WERI-Rb-1 (cell line): ENCODE measurements around the gene COL6A2.

Source experiments
- DNase-seq: peaks from one replicate; pipeline ENCODE4 v3.0.0-alpha.2; 2020
- H3K27ac ChIP-seq: fragments of 250-450 bp; sonication (Bioruptor Pico); 2 replicates; pipeline ENCODE4 v1.5.1; 2020; ENCODE audit warnings: mild to moderate bottlenecking, moderate library complexity
- H3K27me3 ChIP-seq: fragments of 250-450 bp; sonication (Bioruptor Pico); 2 replicates; pipeline ENCODE4 v1.5.1; 2021; ENCODE audit warnings: mild to moderate bottlenecking, low read depth, moderate library complexity; ENCODE audit not compliant: insufficient read depth, severe bottlenecking
- H3K36me3 ChIP-seq: fragments of 250-450 bp; sonication (Bioruptor Pico); 2 replicates; pipeline ENCODE4 v1.5.1; 2020; ENCODE audit warnings: mild to moderate bottlenecking, moderate library complexity
- H3K4me3 ChIP-seq: 2 replicates; pipeline ENCODE4 v1.5.1; 2011; ENCODE audit warnings: low read depth, mild to moderate bottlenecking, control low read depth, low read length
- H3K9me3 ChIP-seq: fragments of 250-450 bp; sonication (Bioruptor Pico); 2 replicates; pipeline ENCODE4 v1.5.1; 2021; ENCODE audit warnings: mild to moderate bottlenecking, moderate library complexity; ENCODE audit not compliant: severe bottlenecking
- CTCF ChIP-seq: IDR thresholded peaks from 2 replicates; pipeline ENCODE4 v1.5.1; 2011; ENCODE audit warnings: low read depth, mild to moderate bottlenecking, control low read depth, inconsistent platforms, low read length

COL6A2 gene

GRCh38 chr21:46110499-46111192, 12.7 kb downstream of the COL6A2 start:
- Histone ChIP-seq H3K27me3 (no peaks in the 10 kb centered on the region), H3K9me3 (peaks cover 12% of the 10 kb centered on the region), H3K4me3 (no peak overlapping the region), H3K36me3 (peaks cover 23% of the 10 kb centered on the region), H3K27ac (no peak overlapping the region)
- peak; percentile 10 for DNase-seq
- no peak for TF ChIP-seq CTCF

- H3K27ac ChIP-seq = no peak overlapping the region
- peaks cover 12% of the 10 kb centered on the region for H3K9me3 ChIP-seq
- no peak overlapping the region for H3K4me3 ChIP-seq
- DNase-seq = peak; percentile 8
- peaks cover 27% of the 10 kb centered on the region for H3K36me3 ChIP-seq
- no peak for TF ChIP-seq CTCF
- no peaks in the 10 kb centered on the region for H3K27me3 ChIP-seq
These were observed 13.3 kb downstream of the COL6A2 start for GRCh38 chr21:46111193-46111571.

GRCh38 chr21:46111857-46112724, 14.2 kb downstream of the COL6A2 start:
- no peak overlapping the region for H3K27ac ChIP-seq
- H3K27me3 ChIP-seq = no peaks in the 10 kb centered on the region
- H3K9me3 ChIP-seq = peaks cover 12% of the 10 kb centered on the region
- H3K4me3 ChIP-seq = no peak overlapping the region
- H3K36me3 ChIP-seq = peaks cover 27% of the 10 kb centered on the region
- no peak for DNase-seq
- TF ChIP-seq CTCF = no peak

- no peak for DNase-seq
- Histone ChIP-seq H3K9me3 (peaks cover 10% of the 10 kb centered on the region), H3K4me3 (no peak overlapping the region), H3K27me3 (no peaks in the 10 kb centered on the region), H3K27ac (no peak overlapping the region), H3K36me3 (peaks cover 27% of the 10 kb centered on the region)
- no peak for TF ChIP-seq CTCF
These were observed 14.9 kb downstream of the COL6A2 start for GRCh38 chr21:46112725-46113215.

- no peak for TF ChIP-seq CTCF
- Histone ChIP-seq H3K36me3 (peaks cover 27% of the 10 kb centered on the region), H3K9me3 (peaks cover 4% of the 10 kb centered on the region), H3K27me3 (no peaks in the 10 kb centered on the region), H3K4me3 (no peak overlapping the region), H3K27ac (no peak overlapping the region)
- no peak for DNase-seq
These were observed 15.7 kb downstream of the COL6A2 start for GRCh38 chr21:46113497-46114176.
